NCI-H2227 (cell line): Measurements from ENCODE around the gene LMCD1.

Experiments used
- DNase-seq: peaks from one replicate; lab custom pipeline; 2025; ENCODE audit not compliant: unreplicated experiment; lab: John Stamatoyannopoulos, UW

LMCD1 gene

DNA sequence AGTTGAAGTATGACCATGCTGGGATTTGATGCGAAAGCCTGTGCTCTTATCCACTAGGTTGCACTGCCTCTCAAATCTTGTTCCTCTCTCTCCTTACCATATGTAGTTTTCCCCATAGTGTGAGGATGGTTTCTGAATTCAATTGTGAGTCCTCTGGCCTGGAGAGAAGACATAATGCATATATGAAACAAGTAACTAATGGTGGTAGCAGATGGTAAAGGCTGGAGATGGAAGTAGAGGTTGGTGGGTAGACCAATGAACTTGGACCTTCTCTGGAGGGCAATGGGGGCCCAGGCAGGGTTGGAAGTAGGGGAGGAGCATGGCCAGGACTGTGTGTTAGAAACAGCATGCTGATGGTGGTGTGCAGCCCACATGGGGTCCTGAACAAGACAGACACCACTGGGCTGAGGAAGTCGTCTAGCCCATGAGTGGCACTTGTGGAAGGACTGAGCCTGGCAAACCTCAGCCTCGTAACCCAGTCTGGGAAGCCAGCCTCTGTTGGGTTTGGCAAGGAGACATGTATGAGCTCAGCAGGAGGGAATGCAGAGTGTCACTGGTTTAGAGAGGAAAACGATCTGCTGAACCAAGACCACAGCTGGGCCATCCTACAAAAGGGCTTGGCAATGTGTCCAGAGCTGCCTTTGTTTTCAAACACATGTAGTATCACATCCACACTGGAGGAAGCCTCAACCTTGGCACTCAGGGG, 18.5 kb upstream of the LMCD1 start:
- DNase-seq = no peak

DNA sequence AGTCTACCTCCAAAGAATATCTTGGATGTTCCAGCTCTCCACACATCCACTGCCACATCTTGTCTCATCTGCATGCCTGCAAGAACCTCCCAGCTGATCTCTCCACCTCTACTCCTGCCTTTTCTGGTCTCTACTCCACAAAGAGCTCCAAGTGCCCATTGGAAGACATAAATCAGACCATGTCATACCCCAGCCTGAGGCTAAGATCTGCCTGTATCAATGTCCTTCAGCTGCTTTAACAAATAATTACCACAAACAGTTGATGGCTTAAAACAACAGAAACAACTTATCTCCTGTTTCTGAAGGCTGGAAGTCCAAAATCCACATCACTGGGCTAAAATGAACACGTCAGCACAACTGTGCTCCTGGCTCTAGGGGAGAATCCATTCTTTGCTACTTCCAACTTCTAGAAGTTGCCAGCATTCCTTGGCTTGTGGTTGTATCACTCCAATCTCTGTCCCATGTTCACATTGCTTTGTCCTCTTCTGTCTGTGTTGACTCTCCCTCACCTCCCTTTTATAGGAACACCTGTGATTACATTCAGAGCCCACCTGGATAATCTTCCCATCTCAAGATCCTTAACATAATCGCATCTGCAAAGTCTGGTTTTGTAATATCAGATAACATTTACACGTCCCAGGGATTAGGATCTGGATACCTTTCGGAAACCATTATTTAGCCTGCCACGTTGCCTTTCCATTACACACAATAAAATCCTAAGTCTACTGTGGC, 17.0 kb upstream of the LMCD1 start:
- DNase-seq = no peak

DNA sequence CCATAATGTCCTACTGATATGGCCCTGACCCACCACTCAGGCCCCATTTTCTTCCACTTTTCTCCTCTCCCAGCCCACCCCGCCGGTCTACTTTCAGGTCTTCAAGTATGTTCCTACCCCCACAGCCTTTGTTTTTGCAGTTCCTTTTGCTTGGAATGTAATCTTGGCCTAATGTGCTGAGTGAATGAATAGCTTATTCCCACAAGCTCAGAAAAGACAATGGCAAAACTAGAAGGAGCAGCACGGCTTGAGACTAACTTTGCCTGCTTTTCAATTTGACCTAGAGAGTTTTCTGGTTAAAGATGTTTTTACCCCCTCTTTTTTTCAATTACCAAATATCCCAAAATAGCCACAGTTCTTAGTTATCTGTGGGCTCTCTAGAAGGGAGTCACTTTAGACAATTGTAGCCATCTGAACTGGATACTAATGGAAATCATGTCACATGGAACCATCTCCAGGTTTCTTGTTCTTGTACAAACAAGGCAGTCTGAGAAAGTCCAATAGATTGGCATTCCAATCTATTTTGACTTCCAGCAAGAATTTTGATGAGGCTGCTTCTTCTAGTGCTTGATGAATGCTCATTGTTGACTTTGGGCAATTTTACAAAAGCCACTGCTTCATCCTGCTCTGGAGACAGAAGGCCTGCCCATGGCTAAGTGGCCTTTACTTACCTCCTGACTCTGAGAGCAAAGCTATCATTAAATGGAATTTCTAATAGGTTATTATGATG, 16.3 kb upstream of the LMCD1 start:
- DNase-seq = no peak

DNA sequence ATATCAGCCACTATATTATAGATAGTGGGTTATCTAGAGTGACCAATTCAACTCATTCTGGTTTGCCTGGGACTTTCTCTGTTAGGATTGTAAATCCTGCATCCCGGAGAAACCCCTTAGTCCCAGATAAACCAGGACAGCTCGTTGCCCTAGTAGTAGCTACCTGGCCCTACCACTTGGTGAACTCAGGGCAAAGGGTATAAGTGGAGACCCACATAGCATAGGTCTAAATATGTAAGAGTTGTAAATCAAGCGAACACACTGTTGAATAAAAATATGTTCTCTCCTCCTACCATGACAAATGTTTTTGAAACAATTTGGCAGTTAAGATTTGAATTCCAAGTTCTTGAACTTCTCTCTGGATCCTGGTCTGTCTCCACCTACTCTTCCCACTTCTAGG, 15.7 kb upstream of the LMCD1 start:
- no peak for DNase-seq

DNA sequence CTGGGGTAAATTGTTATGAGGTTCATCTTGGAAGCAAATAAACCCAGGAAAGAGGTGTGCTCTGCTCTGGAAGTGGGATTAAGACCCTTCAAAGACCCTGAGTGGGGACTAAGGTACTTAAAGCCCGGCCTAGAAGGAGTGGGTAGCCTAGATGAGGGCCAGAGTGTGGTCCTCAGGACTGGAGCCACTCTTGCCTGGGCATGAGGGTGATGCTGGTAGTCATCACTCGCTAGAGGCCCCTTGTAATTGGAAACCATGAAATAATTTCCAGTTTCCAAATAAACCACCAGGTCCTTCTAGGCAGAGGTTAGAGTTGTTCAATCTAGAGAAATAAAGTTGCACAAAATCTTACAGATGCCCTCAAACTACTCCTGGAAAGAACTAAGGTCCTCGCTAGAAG, 15.2 kb upstream of the LMCD1 start:
- DNase-seq = no peak

DNA sequence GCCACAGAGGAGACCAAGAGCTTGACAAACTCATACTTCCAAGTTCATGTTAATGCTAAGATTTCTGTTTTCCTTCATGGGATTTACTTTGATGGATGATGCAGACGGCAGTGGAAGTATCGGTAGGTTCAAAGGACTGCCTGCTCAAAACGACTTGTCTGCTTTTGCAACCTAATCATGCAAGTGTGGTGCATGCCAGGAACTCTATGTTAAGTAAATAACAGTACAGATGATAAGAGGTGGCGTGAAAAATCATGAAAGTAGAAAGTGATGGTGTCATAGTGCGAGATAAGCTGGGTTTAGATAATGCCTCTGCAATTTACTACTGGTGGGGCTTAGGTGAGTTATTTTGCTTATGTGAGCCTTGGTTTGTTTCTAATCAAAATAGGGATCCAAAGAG, 14.7 kb upstream of the LMCD1 start:
- no peak for DNase-seq

DNA sequence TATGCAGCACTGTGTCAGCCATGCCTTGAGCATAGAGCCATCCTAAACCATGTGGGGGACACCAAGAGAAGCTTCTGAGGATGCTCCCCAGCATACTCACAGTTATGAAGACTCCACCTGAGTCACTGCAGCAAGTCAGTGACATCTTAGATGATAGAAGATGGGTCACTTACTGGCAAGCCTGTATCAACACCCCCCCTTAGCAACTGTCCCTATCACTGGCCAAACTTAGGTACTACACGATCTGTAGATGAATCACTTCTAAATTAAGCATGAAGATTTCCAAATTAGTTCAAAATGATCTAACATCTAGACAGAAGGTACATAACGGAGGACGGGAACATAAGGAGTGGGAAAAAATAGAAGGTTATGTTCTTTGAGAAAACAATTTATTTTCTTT, 13.2 kb upstream of the LMCD1 start:
- DNase-seq = no peak

DNA sequence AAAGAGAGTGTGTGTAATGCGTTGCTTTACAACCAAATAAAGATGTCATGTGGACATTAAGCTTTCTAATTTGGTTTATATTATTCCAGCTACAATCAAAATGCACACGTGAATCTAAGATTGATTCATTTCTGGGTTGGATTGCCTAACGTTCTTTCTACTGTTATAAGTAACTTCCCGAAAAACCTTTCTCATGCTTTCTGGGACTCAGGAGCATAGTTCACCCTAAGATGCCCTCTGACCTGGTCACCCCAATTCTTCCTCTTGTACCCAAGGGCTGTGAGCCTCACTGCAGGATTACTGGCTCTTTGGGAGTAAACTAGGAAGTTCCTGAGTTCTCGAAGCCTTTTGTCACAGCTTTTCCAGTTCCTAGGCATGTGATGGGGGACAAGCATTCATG, 12.7 kb upstream of the LMCD1 start:
- no peak for DNase-seq

DNA sequence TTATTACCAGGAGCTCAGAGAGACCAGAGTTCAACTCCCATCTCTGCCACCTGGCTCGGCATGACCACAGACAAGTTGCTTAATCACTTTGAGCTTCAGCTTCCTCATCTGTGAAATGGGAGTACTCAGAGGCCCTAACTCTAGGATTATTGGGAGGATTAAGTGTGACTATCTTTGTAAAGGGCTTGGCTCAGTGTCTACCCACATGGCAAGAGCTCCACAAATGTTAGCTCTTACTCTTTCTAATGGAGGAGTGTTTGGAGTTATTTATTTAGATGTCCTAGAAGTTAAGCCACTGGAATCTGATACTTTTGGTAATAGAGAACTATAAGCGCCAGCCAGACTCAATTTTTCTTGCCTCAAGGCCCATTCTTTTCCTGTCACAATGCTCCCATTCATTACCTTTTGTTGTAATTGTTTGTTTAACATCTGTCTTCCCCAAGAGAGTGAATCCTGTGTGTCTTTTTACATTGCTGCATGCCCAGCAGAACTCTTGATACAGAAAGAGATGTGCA, 12.3 kb upstream of the LMCD1 start:
- no peak for DNase-seq

DNA sequence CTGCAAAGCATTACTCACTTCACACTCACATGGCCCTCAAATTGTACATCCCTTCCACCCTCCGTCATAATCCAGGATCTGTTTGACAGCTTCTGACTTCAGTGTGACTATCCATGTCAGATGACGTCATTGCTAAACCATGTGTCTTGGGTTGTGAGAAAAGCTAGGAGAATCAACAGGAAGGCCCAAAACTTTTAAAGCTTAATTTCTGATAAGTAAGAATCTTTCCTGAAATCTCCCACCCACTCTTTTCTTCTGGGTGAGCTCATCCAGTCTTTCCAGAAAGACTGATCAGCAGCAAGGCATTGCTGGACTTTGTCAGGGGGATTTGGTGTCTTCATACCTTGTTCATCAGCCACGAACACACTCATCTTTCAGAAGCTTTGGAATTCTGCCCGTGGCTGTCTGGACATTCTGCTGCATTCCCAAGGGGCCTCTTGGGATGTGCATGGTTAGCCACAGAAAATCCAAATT, 11.5 kb upstream of the LMCD1 start:
- no peak for DNase-seq

DNA sequence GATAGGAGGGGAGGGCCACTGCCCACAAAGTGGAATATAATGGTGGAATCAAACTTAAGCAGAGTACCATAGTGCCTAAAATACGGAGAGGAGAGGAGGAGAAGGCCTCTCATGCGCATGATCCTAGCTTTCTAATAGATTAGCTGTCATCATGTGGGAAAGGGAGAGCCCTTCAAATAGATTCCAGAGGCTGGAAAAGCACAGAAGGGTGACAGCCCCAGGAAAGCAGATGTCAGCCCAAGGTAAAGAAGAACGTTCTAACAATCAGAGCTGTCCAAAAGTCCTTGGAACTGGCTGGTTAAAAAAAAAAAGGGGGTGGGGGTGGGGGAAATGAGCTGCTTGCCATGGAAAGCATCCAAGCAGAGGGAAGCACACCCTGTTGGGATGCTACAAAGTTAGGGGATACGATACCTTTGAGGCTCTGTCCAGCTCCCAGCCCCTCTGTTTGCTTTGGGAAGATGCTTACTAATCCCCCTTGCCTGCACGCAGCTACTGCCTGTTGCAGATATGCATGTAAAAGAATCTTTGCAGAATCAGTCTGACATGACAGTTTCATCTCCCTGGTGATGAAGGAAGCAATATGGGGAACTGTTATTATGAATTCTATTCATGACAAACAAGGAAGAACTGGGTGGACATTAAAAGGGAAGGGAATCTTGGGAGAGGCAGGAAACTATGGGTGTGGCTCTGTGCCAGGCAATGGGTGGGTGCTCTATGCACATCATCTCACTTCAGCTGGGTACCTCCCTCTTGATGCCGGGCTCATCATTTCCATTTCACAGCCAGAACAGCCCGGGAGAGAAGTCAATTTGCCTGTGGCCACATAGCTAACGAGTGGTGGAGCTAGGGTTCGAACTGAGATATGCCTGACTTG, 10.1 kb upstream of the LMCD1 start:
- no peak for DNase-seq

DNA sequence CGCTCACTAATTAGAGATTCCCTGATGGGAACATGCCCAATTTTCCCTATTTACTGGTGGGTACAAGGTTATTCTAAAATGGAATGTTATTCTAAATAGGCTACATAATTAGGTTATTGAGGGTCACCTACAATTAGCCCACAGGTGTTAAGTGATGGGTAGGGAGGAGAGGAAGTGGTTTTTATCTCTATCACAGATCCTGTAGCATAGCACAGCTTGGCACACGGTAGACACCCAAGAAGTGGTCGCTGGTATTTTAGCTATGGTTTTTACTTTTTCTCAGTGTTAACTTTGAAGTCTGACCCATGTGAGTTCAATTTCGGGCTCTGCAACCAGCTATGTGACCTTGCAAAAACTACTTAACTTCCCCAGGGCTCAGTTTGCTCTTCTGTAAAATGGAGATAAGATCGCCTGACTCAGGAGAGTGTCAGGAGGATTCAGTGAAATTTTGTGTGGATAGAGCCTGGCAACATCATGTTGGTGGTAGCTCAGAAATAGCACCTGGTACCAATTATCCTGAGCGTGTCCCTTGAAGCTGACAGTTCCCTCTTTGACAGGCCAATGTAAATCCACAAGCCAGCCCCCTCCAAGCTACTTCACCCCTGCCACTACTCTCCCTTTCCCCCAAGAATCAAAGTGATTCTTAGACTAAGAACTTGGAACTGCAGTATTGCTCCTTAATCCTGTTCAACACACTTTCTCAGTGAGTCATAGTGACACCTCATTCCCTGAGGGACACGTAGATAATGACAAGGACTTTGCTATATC, 8.7 kb upstream of the LMCD1 start:
- no peak for DNase-seq

DNA sequence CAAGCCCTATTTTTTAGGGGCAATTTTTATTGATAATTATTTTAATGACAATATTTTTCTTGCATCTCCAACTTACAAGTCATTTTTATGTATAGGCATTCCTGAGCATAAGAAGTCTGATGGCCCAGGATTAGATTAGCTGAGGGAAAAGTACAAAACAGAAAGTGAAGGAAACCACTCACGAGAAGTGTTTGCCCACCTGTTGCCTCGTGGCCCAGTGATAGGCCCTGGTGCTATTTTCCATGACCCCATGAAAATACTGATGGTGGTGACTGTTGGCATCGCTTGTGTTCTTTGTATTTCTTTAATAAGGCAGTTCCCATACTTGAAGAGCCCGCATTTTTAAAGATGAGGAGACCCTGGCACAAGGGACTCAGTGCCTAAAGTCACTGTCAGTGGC, 7.9 kb upstream of the LMCD1 start:
- no peak for DNase-seq

DNA sequence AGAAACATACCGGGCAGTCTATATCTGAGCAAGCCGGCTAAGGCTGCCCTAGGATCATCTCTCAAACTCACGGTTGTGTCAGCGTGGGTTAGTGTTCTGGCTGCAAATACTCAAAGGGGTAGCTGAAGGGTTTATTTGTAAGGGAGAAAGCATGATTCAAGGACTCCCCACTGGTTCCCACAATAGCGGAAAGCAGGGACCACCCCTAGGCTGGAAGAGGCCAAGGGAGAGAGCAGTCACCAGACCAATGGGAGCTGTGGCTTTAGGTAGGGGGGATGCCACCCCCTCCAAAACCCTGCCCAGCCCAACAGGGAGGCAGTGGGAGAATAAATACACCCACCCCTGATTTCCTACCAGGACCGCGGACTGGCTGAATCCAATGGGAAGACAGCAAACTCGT, 7.3 kb upstream of the LMCD1 start:
- no peak for DNase-seq

DNA sequence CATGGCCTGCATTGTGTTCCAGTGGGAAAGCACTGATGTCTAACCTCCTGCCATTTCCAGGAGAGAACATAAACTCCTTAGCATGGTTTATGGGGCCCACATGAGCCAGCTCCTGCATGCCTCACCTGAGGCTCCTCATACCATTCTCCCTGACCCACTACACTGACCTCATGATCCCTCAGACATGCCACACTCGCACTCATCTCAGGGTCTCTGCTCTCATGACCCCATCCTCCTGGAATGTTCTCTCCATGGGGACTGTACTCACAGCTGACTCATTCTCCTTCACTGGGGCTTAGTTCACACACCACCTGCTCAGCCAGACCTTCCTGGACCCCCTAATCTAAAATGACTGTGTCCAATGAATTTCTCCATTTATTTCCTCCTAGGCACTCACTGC, 4.0 kb upstream of the LMCD1 start:
- no peak for DNase-seq

DNA sequence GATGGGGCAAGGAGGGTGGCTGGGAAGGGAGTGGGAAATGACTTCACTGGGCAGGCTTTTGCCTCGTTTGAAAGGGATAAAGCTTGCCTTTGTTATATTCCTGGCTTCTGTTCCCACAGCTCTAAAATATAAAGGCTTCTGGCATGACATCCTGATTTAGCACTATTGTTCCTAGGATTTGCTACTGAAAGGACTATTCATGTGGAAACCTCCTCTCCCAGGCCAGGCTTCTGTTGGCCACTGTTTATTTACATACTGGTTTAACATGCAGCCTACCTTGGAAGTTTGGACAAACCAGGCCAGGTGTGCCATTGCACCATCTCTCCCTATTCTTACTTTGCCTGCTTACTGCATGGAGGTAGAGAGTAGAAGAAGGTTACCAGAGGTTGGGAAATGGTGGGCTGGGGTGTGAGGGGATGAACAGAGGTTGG, 2.4 kb upstream of the LMCD1 start:
- DNase-seq = no peak

DNA sequence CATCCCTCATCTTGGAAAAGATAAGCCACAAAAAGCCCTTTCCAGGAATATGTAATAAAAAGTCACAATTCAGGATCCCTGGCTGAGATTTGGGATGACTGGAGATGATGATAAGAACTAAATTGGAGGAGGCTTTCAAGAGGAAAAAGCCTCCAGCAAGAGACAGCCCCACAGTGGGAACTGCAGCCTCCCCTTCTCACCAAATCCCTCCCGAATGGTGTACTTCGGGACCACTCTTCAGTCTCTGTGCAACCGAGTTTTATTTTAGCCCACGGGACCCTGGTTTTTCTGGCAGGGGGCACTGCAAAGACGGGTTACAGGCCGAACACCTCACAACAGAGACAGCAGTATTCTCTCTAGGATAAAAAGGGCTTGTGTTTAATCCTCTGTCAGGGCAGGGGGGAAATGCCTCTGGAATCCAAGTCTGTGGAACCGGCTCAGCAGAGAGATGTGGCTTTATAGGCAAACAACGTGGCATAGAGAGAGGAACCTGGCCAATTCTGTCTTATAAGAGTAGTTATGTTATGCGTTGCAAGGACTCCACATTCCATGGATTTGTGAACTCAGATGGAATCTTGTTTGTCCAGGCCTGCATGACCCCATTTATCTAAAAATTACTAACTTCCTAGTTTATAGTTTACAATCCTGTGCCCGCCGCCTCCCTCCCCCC, 1.2 kb upstream of the LMCD1 start:
- peak; percentile 0 for DNase-seq

DNA sequence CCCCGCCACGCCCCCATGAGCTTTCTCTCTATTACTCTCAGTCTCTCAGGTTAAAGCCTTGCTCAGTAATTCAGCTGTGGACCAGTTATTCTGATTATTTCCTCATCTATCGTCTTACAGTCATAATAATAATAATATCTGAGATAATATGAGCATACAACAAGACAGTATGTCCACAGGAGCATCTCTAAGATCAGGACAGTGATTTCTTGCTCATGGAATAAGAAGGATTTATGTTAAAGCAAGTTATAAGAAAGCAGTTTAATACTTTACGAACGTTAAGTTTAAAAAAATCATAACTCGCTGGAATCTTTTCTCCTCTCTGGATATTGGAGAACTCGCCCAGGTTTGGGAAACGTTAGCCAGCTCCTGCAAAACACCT, 643 bp upstream of the LMCD1 start:
- no peak for DNase-seq

DNA sequence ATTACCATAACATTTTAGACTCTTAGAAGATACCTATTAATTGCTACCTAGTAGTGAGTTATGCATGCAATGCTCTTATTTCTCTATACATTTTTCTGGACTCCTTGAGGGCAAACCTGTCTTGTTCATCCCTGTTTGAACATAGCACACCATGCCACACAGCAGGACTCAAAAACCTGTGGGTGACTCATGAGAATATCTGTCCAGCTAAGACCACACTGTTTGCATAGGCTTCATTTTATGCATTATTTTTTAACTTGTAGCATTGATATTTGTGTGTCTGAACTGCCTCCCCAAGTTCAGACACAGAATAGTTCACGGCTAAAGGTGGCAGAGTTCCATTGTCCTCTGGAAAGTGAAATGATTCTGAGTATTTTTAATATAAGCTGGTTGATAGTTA, 1.8 kb downstream of the LMCD1 start:
- no peak for DNase-seq
